Trophoblast cell (in vitro differentiated cells and primary cell): ENCODE data around the gene L3MBTL3.

Experiments
- DNase-seq, 2 donors: peaks; one replicate each; pipeline ENCODE4 v3.0.0-alpha.2; 2016
- H2AFZ ChIP-seq: 2 replicates; pipeline ENCODE4 v1.6.1; 2013; ENCODE audit warnings: low read length, moderate library complexity, mild to moderate bottlenecking; ENCODE audit not compliant: insufficient read depth, poor library complexity
- H2AK5ac ChIP-seq: 2 replicates; pipeline ENCODE4 v1.6.1; 2013; ENCODE audit warnings: mild to moderate bottlenecking, low read length
- H2BK120ac ChIP-seq: 2 replicates; pipeline ENCODE4 v1.6.1; 2013; ENCODE audit warnings: low read length, mild to moderate bottlenecking, moderate library complexity; ENCODE audit not compliant: insufficient read depth, poor library complexity
- H2BK12ac ChIP-seq: 2 replicates; pipeline ENCODE4 v1.6.1; 2013; ENCODE audit warnings: mild to moderate bottlenecking, low read length, moderate library complexity
- H2BK5ac ChIP-seq: 2 replicates; pipeline ENCODE4 v1.6.1; 2013; ENCODE audit warnings: low read length, low read depth, moderate library complexity, mild to moderate bottlenecking; ENCODE audit not compliant: poor library complexity
- H3K14ac ChIP-seq: 2 replicates; pipeline ENCODE4 v1.6.1; 2013; ENCODE audit warnings: mild to moderate bottlenecking, low read length
- H3K18ac ChIP-seq: 2 replicates; pipeline ENCODE4 v1.6.1; 2013; ENCODE audit warnings: mild to moderate bottlenecking, low read length
- H3K23ac ChIP-seq: 2 replicates; pipeline ENCODE4 v1.6.1; 2013; ENCODE audit warnings: low read length
- H3K27ac ChIP-seq: 2 replicates; pipeline ENCODE4 v1.5.1; 2013; ENCODE audit warnings: low read depth, mild to moderate bottlenecking, inconsistent platforms, low read length, moderate library complexity
- H3K27me3 ChIP-seq: 2 replicates; pipeline ENCODE4 v1.6.1; 2013; ENCODE audit warnings: inconsistent platforms, mild to moderate bottlenecking, low read length, moderate library complexity; ENCODE audit not compliant: insufficient read depth
- H3K36me3 ChIP-seq, 2 experiments: 1 replicate in 1 of 2; 2 replicates in 1 of 2; pipeline ENCODE4 v1.6.1; 2013; ENCODE audit warnings: low read length in 2 of 2, mild to moderate bottlenecking in 2 of 2, moderate library complexity in 1 of 2; ENCODE audit not compliant: insufficient read depth in 2 of 2, control insufficient read depth in 1 of 2
- H3K4ac ChIP-seq: 2 replicates; pipeline ENCODE4 v1.6.1; 2013; ENCODE audit warnings: low read depth, mild to moderate bottlenecking, low read length, moderate library complexity
- H3K4me1 ChIP-seq, 2 experiments: 1 replicate in 1 of 2; 2 replicates in 1 of 2; pipeline ENCODE4 v1.6.1; 2013; ENCODE audit warnings: low read length in 2 of 2, mild to moderate bottlenecking in 2 of 2, moderate library complexity in 1 of 2; ENCODE audit not compliant: insufficient read depth in 2 of 2, control insufficient read depth in 1 of 2
- H3K4me2 ChIP-seq: 2 replicates; pipeline ENCODE4 v1.6.1; 2013; ENCODE audit warnings: inconsistent platforms, mild to moderate bottlenecking, low read length, moderate library complexity
- H3K4me3 ChIP-seq: 2 replicates; pipeline ENCODE4 v1.5.1; 2013; ENCODE audit warnings: mild to moderate bottlenecking, low read depth, low read length, inconsistent platforms
- H3K79me1 ChIP-seq: one replicate; pipeline ENCODE4 v1.6.1; 2013; ENCODE audit warnings: low read length
- H3K79me2 ChIP-seq: 2 replicates; pipeline ENCODE4 v1.6.1; 2013; ENCODE audit warnings: low read length, mild to moderate bottlenecking; ENCODE audit not compliant: control insufficient read depth, insufficient read depth, poor library complexity
- H3K9ac ChIP-seq: 2 replicates; pipeline ENCODE4 v1.6.1; 2013; ENCODE audit warnings: mild to moderate bottlenecking, low read length
- H3K9me3 ChIP-seq: 2 replicates; pipeline ENCODE4 v1.6.1; 2013; ENCODE audit warnings: low read depth, mild to moderate bottlenecking, control low read depth, inconsistent platforms, low read length; ENCODE audit not compliant: insufficient read depth
- H4K12ac ChIP-seq: 2 replicates; pipeline ENCODE4 v1.6.1; 2013; ENCODE audit warnings: low read depth, mild to moderate bottlenecking, low read length, moderate library complexity
- H4K8ac ChIP-seq: 2 replicates; pipeline ENCODE4 v1.6.1; 2013; ENCODE audit warnings: low read depth, mild to moderate bottlenecking, low read length, moderate library complexity
- H4K91ac ChIP-seq: one replicate; pipeline ENCODE4 v1.6.1; 2013; ENCODE audit warnings: low read depth, mild to moderate bottlenecking, low read length, moderate library complexity
- WGBS: extraction: QIAGEN DNeasy Blood & Tissue Kit; methylation state at CpG from one replicate; pipeline ENCODE4 v1.1.7; 2013; ENCODE audit warnings: missing lambda C conversion rate; ENCODE audit not compliant: insufficient read length, insufficient coverage; ENCODE audit errors: extremely low coverage; 5-methylcytosine and 5-hydroxymethylcytosine counted together

The L3MBTL3 gene

DNA sequence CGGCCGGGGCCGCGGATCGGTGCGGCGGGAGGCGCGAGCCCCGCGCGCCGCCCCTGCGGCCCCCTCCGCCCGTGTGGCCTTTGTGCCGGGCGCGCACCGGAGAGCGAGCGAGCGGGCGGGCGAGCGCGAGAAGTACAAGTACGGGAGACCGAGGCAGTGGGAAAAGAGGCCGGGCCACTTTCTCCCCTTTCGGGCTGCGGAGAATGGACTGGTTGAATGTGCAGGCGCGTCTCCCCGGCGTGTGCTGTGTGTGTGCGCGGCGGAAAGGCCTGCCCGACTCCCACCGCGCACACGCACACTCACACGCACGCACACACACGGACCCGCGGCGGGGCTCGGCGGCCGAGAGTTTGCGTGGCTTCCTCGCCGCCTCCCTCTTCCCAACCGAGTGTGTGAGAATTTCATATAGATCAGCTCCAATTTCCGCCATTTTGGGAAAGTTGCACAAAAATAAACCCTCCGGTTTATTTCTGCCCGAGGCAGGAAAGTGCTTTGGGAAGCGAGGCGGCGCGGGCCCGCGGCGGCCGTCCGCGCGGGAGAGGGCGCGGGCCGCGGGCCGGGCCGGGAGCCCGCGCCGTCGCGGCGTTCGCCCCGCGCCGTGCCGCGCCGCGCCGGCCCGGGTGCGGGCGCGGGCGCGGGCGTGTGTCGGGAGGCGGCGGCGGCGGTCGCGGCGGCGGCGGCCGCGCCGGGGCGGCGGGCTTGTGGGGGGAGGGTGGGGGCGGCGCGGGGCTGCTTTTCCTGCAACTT, 1.1 kb downstream of the L3MBTL3 start:
- WGBS = no CpG with 5 or more reads among the region's 116 CpGs
- Histone ChIP-seq H3K27me3 (no peaks in the 10 kb centered on the region), H3K79me2 (peaks cover 3% of the 10 kb centered on the region), H3K4me3 (peak overlapping the region; percentile 98), H4K8ac (peak overlapping the region; percentile 78), H3K79me1 (peaks cover 4% of the 10 kb centered on the region), H3K4me2 (peak overlapping the region; percentile 100), H4K91ac (peak overlapping the region; percentile 77), H2BK120ac (peak overlapping the region; percentile 8), H3K36me3 (no peaks in the 10 kb centered on the region), H2BK5ac (no peak overlapping the region), H4K12ac (peak overlapping the region; percentile 13), H3K9ac (peak overlapping the region; percentile 96), H3K9me3 (no peaks in the 10 kb centered on the region), H3K27ac (no peak overlapping the region), H3K23ac (no peak overlapping the region), H3K4me1 (no peaks in the 10 kb centered on the region), H2AFZ (peak overlapping the region; percentile 66), H2BK12ac (no peak overlapping the region), H3K4ac (peak overlapping the region; percentile 15), H2AK5ac (no peak overlapping the region), H3K18ac (peak overlapping the region; percentile 91), H3K14ac (no peak overlapping the region)
- DNase-seq = peak; percentile 21 to 78

DNA sequence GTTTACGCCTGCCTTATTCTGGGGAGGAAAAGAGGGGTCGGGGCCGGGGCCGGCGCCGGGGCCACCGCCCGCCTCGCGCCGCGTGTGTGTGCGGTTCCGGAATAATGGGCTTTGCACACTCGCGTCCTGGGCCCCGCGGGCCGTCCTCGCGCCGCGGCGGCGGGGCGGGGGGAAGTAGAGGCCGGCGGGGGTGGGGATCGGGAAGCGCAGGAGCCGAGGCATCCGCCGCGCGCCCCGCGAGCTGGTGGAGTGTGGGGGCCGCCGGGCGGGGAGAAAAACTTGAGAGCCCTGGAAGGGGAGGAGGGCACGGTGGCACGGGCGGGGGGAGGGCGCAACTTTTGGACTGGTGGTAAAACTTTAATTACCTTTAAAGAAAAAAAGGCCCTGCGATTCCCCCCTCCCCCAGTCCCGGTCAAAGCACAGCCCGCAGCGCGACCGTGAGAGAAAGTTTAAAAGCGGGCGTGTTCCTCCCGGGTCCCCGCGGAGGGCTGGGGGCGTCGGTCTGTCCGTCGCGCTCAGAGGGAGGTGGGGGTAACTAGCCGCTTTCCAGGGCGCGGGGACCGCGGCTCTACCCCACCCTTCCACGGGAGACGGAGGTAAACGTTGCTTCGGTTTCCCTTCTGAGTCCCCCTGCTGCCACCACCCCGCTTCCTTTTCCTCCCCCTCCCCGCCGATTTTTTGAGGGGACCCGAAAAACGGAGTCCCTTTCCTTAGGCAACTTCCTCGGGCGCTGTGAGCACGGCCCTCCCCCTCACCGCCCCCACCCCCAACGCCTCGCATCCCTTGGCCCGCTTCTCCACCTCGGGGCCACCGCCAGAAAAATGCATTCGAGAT, 1.9 kb downstream of the L3MBTL3 start:
- no CpG with 5 or more reads among the region's 84 CpGs for WGBS
- H2AK5ac ChIP-seq = no peak overlapping the region

DNA sequence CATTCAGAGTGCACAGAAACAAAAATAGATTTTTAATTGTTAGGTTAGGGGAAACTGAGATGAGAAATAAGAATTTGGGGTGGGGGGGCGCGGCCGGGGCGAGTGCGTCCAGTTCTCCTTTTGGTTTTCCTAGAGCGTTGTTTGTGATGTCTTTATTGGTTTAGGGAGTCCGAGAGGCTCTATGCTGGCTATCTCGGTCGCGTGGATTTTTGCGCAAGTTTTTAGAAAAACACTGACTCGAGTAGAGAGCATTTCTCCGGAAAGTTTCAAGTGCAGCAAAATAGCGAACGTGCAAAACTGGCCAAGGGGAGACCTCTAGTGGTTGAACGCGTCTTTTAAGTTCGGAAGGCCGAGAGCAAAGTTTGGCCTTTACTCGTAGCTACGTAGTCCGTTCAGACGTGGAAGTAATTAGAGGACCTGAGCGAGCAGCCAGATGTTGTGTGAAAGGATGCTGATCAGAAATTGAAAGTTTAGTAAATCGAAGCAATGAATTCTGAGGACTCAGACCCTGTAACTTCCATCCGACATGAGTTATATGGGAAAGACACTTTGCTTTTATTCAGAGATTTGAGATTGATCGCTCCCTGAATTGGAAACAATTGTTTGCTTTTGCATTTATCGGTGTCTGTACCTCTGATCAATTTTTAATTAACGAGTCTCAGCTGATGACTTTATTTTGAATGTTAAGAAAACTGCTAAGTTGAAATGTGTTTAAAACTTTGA, 2.7 kb downstream of the L3MBTL3 start:
- Histone ChIP-seq H3K4me2 (peak overlapping the region; percentile 100), H3K9me3 (no peaks in the 10 kb centered on the region), H3K4ac (no peak overlapping the region), H3K27ac (no peak overlapping the region), H2AK5ac (no peak overlapping the region), H3K36me3 (no peaks in the 10 kb centered on the region), H2BK12ac (no peak overlapping the region), H2AFZ (no peak overlapping the region), H3K4me1 (no peaks in the 10 kb centered on the region), H4K12ac (no peak overlapping the region), H3K14ac (no peak overlapping the region), H4K8ac (no peak overlapping the region), H3K9ac (no peak overlapping the region), H2BK5ac (no peak overlapping the region), H3K79me2 (peaks cover 3% of the 10 kb centered on the region), H2BK120ac (no peak overlapping the region), H3K18ac (no peak overlapping the region), H3K27me3 (no peaks in the 10 kb centered on the region), H3K4me3 (peak overlapping the region; percentile 85), H4K91ac (no peak overlapping the region), H3K23ac (no peak overlapping the region), H3K79me1 (peaks cover 4% of the 10 kb centered on the region)
- no CpG with 5 or more reads among the region's 29 CpGs for WGBS
- peak; percentile 87 to 99 for DNase-seq

More for the DNA sequence above, 1.9 kb downstream of the L3MBTL3 start:
- no peaks in the 10 kb centered on the region for H3K36me3 ChIP-seq
- peak overlapping the region; percentile 74 for H3K9ac ChIP-seq
- no peak overlapping the region for H3K23ac ChIP-seq
- peak overlapping the region; percentile 85 for H3K4me3 ChIP-seq
- H3K27ac ChIP-seq = no peak overlapping the region
- H3K4ac ChIP-seq = no peak overlapping the region
- peak overlapping the region; percentile 35 for H3K14ac ChIP-seq
- H4K8ac ChIP-seq = peak overlapping the region; percentile 50
- H3K9me3 ChIP-seq = no peaks in the 10 kb centered on the region
- H2AFZ ChIP-seq = peak overlapping the region; percentile 64
- no peak overlapping the region for H2BK12ac ChIP-seq
- H3K4me1 ChIP-seq = no peaks in the 10 kb centered on the region
- no peaks in the 10 kb centered on the region for H3K27me3 ChIP-seq
- peak in 1 of 2 donors; percentile 46 for DNase-seq
- H3K18ac ChIP-seq = no peak overlapping the region
- peaks cover 4% of the 10 kb centered on the region for H3K79me1 ChIP-seq
- peaks cover 3% of the 10 kb centered on the region for H3K79me2 ChIP-seq
- H2BK120ac ChIP-seq = no peak overlapping the region
- no peak overlapping the region for H2BK5ac ChIP-seq
- H4K91ac ChIP-seq = peak overlapping the region; percentile 32
- no peak overlapping the region for H4K12ac ChIP-seq
- H3K4me2 ChIP-seq = peak overlapping the region; percentile 100

DNA sequence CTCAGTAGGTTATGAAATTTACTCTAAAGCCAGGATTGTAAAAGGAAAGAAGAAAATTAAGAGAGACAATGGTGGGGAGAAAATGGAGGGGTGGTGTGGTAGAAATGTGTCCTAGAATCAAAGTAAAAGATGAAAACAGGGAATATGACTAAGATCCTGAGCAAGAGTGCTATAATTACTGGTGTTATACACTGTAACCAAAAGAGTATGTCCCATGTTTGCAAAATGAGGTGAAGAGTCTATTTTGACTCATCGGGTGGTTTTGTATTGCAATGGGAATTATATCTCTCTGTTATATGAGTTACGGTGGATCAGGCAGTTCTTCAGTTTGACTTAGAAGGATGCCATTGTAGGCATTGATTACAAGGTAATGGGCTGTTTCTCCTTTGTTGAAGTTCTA, 8.5 kb downstream of the L3MBTL3 start:
- no peak overlapping the region for H4K91ac ChIP-seq
- no peak overlapping the region for H2AFZ ChIP-seq
- no peak overlapping the region for H2BK120ac ChIP-seq
- no peak overlapping the region for H3K9ac ChIP-seq
- no peak overlapping the region for H3K4ac ChIP-seq
- no peaks in the 10 kb centered on the region for H3K79me2 ChIP-seq
- H3K27me3 ChIP-seq = no peaks in the 10 kb centered on the region
- no peak overlapping the region for H4K8ac ChIP-seq
- no peak overlapping the region for H3K4me3 ChIP-seq
- H2BK12ac ChIP-seq = no peak overlapping the region
- no peak overlapping the region for H2BK5ac ChIP-seq
- H3K4me2 ChIP-seq = no peak overlapping the region
- H3K14ac ChIP-seq = no peak overlapping the region
- H3K4me1 ChIP-seq = no peaks in the 10 kb centered on the region
- H3K18ac ChIP-seq = no peak overlapping the region
- H2AK5ac ChIP-seq = no peak overlapping the region
- no peaks in the 10 kb centered on the region for H3K36me3 ChIP-seq
- WGBS = no CpG with 5 or more reads among the region's 2 CpGs
- no peak overlapping the region for H3K23ac ChIP-seq
- no peak overlapping the region for H3K27ac ChIP-seq
- H3K79me1 ChIP-seq = no peaks in the 10 kb centered on the region
- H4K12ac ChIP-seq = no peak overlapping the region
- no peak for DNase-seq
- no peaks in the 10 kb centered on the region for H3K9me3 ChIP-seq
